H7 (cell line): ENCODE measurements around the gene L1CAM. TPM values are rescaled to one million over a fixed set of nuclear protein-coding genes. Genes with fewer than 3 reads are reported as not detected.

Source experiments
- DNase-seq: peaks from one replicate; pipeline ENCODE4 v3.0.0; 2012
- H3K27me3 ChIP-seq: 2 replicates; pipeline ENCODE4 v1.6.0; 2011; ENCODE audit warnings: mild to moderate bottlenecking, low read length; ENCODE audit not compliant: control insufficient read depth, insufficient read depth
- H3K36me3 ChIP-seq: replicated peaks from 2 replicates; pipeline ENCODE4 v1.5.1; 2011; ENCODE audit warnings: low read length; ENCODE audit not compliant: control insufficient read depth, insufficient read depth
- H3K4me3 ChIP-seq: 2 replicates; pipeline ENCODE4 v1.5.1; 2011; ENCODE audit warnings: low read depth, mild to moderate bottlenecking, control low read depth, low read length, moderate library complexity; ENCODE audit not compliant: insufficient read depth
- total RNA-seq: library from RNA; depleted of rRNA; stranded (reverse); fragments of >200 nt; shearing (Covaris generic); gene quantifications from 2 replicates; pipeline ENCODE4 v1.2.3, GENCODE V29; 2014

L1CAM gene
- total RNA-seq, 1 experiment from 2014 or later = 17.0 TPM

GRCh38 chrX:153870791-153871360, 15.1 kb downstream of the L1CAM start:
- Histone ChIP-seq H3K36me3 (no peaks in the 10 kb centered on the region; the same call in 1 of the 2 replicates), H3K27me3 (no peaks in the 10 kb centered on the region), H3K4me3 (no peak overlapping the region)
- DNase-seq = peak; percentile 74

- Histone ChIP-seq H3K4me3 (no peak overlapping the region), H3K27me3 (no peaks in the 10 kb centered on the region)
- peak; percentile 35 for DNase-seq
These were observed 15.7 kb downstream of the L1CAM start for GRCh38 chrX:153870288-153870690.

DNA sequence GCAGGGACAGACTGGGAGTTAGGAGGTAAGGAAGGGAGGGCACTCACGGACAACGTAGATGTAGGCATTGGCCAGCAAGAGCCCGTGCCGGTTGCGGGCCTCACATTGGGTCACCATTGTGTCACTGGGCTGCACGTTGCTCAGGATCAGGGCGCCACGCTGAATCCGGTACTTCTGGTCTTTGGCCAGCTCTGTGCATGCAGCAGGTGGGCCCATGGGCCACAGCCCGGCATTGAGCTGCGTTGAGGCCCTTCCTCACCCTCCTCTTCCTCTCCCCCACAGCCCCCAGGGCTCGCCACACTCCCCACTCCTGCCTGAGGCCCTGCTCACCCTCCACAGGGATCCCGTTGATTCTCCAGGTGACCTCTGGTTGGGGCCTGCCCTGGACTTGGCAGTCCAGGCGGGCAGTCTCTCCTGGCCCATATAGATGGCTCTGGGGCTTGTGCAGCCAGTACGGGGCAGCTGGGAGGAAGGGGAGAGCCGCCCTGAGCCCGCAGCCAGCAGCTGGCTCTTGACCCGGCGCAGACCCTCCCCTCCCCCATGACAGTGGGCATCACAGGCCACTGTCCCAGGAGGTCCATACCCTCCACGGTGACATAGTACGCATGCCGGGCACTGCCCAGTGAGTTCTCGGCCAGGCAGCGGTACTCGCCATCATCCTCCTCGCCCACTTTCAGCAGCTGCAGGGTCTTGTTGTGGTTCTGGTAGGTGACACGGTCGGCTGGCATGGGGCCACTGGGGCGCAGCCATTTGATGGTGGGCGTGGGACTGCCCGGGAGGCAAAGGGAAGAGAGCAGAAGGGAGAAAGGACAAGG, 16.3 kb downstream of the L1CAM start:
- Histone ChIP-seq H3K27me3 (no peaks in the 10 kb centered on the region), H3K4me3 (no peak overlapping the region), H3K36me3 (no peaks in the 10 kb centered on the region; the same call in 1 of the 2 replicates)
- DNase-seq = peak; percentile 34

More at GRCh38 chrX:153870288-153870690, 15.7 kb downstream of the L1CAM start:
- no peaks in the 10 kb centered on the region; the same call in 1 of the 2 replicates for H3K36me3 ChIP-seq

DNA sequence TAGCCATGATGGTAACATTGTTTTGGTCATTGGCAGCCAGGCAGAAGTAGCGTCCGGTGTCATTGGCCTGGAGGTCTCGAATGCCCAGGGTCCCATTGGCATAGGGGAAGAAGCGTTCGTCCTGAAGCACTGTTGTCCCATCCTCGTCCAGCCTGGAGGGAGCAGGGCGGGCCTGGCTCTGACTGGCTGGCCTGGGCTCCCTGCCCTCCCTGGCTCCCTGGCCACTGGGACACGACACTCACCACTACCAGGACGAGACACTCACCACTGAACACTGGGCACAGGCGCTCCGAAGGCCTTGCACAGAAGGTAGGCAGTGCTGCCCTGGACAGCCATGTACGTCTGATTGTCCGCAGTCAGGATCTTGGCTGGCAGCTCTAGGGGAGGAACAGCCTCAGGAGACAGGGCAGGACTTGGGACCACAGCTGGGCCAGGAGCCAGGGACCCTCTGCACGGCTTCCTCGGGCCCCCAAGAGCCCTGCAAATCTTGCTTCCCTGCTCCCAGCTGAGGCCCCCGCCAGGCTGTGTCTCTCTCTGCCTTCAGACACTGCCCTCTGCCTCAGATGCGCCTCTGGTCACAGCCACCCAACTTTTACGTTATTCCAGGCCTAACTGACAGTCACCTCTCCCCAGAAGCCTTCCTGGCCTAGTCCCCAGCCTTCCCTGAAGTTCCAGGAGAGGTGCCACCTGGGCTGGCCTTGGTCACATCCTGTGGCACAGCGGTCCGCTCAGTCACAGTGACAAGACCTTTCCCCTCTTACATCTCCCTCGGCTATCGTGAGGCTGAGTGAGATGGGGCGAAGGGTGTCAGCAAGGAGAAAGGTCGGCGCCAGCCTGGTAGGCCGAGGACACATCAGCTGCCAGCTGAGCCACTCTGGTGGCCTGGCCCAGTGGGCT, 17.1 kb downstream of the L1CAM start:
- no peaks in the 10 kb centered on the region; the same call in 1 of the 2 replicates for H3K36me3 ChIP-seq
- peak; percentile 36 for DNase-seq
- no peaks in the 10 kb centered on the region for H3K27me3 ChIP-seq
- no peak overlapping the region for H3K4me3 ChIP-seq

DNA sequence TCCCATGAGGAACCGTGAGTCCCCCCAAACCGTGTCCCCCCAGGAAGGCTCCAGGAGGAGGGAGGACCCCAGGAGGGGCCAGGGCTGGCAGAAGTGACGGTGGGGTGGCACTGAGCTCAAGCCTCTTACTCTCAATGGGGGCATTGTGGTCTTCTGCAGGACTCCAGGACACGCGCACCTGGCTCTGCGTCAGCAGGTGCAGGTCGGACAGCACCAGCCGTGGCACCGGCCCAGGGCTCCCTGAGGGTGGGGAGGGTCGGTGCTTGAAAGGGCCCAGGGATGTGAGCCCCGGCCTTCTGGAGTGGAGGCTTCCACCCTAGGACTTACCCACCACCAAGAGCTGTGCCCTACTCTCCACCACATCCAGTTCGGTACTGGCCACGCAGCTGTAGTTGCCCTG, 18.3 kb downstream of the L1CAM start:
- Histone ChIP-seq H3K36me3 (no peaks in the 10 kb centered on the region; the same call in 1 of the 2 replicates), H3K27me3 (no peaks in the 10 kb centered on the region), H3K4me3 (no peak overlapping the region)
- DNase-seq = no peak

DNA sequence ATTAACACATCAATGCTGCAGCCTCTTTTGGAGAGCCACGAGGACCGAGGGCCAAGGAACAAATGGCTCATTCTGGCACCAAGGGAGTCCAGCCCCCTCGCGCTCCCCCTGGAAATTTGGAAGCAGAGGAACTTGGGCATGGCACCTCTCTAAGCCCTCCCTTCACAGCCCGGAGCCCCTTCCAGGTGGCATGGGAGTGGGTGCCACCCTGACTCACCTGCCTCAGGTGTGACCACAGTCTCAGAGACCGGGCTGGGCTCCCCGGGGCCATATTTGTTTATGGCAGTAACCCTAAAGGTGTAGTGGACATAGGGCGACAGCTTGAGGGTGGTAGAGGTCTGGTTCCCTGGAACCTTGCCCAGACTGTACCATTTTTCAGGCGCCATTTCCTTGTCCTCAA, 18.8 kb downstream of the L1CAM start:
- no peaks in the 10 kb centered on the region; the same call in 1 of the 2 replicates for H3K36me3 ChIP-seq
- no peak overlapping the region for H3K4me3 ChIP-seq
- DNase-seq = peak; percentile 17
- H3K27me3 ChIP-seq = no peaks in the 10 kb centered on the region

- Histone ChIP-seq H3K4me3 (no peak overlapping the region), H3K36me3 (no peaks in the 10 kb centered on the region; the same call in 1 of the 2 replicates), H3K27me3 (no peaks in the 10 kb centered on the region)
- no peak for DNase-seq
These were observed 19.5 kb downstream of the L1CAM start for GRCh38 chrX:153866302-153867019.

GRCh38 chrX:153865685-153866084, 20.3 kb downstream of the L1CAM start:
- Histone ChIP-seq H3K27me3 (no peaks in the 10 kb centered on the region), H3K36me3 (no peaks in the 10 kb centered on the region; the same call in 1 of the 2 replicates), H3K4me3 (no peak overlapping the region)
- DNase-seq = no peak

DNA sequence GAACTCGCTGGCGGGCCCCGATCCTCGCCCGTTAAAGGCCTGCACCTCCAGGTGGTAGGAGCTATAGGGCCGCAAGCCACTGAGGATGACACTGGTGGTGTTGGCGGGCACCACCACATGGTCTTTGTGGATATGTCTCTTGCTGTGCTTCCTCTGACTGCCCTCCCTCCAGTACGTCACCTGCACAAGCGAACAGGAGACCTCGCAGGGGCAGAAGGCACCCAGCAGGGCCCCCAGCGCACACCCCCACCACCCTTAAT, 20.7 kb downstream of the L1CAM start:
- no peak overlapping the region for H3K4me3 ChIP-seq
- no peaks in the 10 kb centered on the region; the same call in 1 of the 2 replicates for H3K36me3 ChIP-seq
- DNase-seq = peak; percentile 35
- no peaks in the 10 kb centered on the region for H3K27me3 ChIP-seq

DNA sequence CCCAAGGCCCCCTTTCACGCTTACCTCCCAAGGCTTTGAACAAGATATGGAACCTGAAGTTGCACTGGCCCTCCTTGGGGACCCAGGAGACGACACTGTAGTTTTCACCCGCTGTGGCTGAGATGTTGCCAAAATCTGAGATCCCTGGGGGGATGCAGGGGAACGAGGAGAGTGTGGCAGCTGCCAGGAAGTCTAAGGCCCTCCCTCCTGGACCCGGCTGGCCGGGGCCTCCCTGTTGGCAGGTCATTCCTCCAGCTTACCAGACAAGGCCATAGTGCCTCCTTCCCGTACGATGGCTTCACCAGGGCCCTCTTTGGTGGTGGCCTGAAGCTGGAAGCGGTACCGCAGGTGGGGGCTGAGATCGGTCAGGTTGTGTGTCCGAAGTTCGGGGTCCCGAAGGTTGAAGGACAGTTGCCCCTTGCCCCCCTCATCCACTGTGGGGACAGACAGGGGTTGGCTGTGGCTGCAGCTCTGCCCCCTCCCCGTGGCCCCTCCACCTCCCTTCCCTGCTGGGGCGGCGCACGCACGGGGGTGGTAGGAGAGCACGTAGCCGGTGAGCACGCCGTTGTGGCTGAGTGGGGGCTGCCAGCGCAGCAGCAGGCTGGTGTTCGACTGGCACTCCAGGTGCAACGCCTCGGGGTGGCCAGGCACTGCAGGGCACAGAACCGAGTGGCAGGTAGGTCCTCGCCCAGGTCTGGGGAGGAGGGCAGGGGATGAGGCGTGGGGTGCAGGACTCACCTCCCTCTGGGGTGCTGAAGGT, 21.2 kb downstream of the L1CAM start:
- no peaks in the 10 kb centered on the region; the same call in 1 of the 2 replicates for H3K36me3 ChIP-seq
- no peak overlapping the region for H3K4me3 ChIP-seq
- peak; percentile 37 for DNase-seq
- H3K27me3 ChIP-seq = no peaks in the 10 kb centered on the region

DNA sequence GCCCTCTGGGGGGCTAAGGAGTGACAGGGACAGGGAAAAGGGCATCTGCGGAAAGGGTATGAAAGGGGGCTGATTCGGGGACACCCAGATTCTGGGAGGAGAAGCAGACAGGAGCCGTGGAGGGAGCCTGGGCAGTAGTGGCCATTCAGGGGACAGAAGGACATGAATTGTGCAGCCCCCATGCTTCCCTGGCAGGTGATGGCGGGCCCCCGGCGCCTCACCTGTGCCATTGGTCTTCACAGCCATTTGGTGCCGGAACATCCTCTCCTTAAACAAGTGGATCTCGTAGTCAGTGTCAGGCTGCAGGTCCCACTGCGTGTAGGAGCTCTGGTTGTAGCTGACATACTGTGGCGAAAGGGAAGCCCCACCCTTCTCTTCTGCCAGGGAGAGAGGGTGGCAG, 21.9 kb downstream of the L1CAM start:
- no peak overlapping the region for H3K4me3 ChIP-seq
- DNase-seq = peak; percentile 39
- H3K36me3 ChIP-seq = no peaks in the 10 kb centered on the region; the same call in 1 of the 2 replicates
- no peaks in the 10 kb centered on the region for H3K27me3 ChIP-seq

GRCh38 chrX:153863251-153863991, 22.6 kb downstream of the L1CAM start:
- H3K36me3 ChIP-seq = no peaks in the 10 kb centered on the region; the same call in 1 of the 2 replicates
- peak; percentile 65 for DNase-seq
- H3K4me3 ChIP-seq = no peak overlapping the region
- H3K27me3 ChIP-seq = no peaks in the 10 kb centered on the region
